Activated naive CD4-positive, alpha-beta T cell treated with anti-CD3 and anti-CD28 coated beads for 36 hours (primary cell): ENCODE measurements around the gene SLU7. TPM values are rescaled to one million over a fixed set of nuclear protein-coding genes. Genes with fewer than 3 reads are reported as not detected.
A peak's percentile ranks its signal among the peaks of the same experiment; 100 is the strongest.
"Not testable (repeated sequence)": the region's sequence is repeated elsewhere in the genome, so short reads cannot be mapped to it uniquely, and the experiment has no call there.

Source experiments
- CTCF ChIA-PET: fragments of 350-600 bp; sonication (Branson Sonifier 250); formaldehyde crosslinking; loops from one replicate; lab custom pipeline; 2021; ENCODE audit warnings: antibody characterized with exemption; lab: Charles Lee
- DNase-seq: peaks from one replicate; pipeline ENCODE4 v3.0.0-alpha.2; 2020
- H3K27ac Mint-ChIP-seq: one replicate; pipeline ENCODE4 v1.8.0; 2021; ENCODE audit warnings: mild to moderate bottlenecking, mixed read lengths
- H3K27me3 Mint-ChIP-seq: one replicate; pipeline ENCODE4 v1.8.0; 2021; ENCODE audit warnings: low read depth, mixed read lengths
- H3K36me3 Mint-ChIP-seq: one replicate; pipeline ENCODE4 v1.8.0; 2021; ENCODE audit warnings: low read depth, mixed read lengths
- H3K4me1 Mint-ChIP-seq: one replicate; pipeline ENCODE4 v1.8.0; 2021; ENCODE audit warnings: low read depth, mixed read lengths
- H3K4me3 Mint-ChIP-seq: one replicate; pipeline ENCODE4 v1.8.0; 2021; ENCODE audit warnings: mild to moderate bottlenecking, moderate library complexity, mixed read lengths
- H3K9me3 Mint-ChIP-seq: one replicate; pipeline ENCODE4 v1.8.0; 2021; ENCODE audit warnings: mixed read lengths
- intact Hi-C: fragments of 100-400 bp; cut with micrococcal nuclease; formaldehyde crosslinking; loops from one replicate; pipeline ENCODE4 v1.15.1; 2023
- total RNA-seq, 2 experiments: library from RNA; stranded (reverse); gene quantifications; one replicate each; pipeline ENCODE4 v1.2.3, GENCODE V29; 2021

SLU7 gene
- total RNA-seq, 2 experiments from 2014 or later, result 33.2 to 34.3 TPM

- Mint-ChIP-seq H3K27me3 (no peaks in the 10 kb centered on the region), H3K4me1 (peaks cover 2% of the 10 kb centered on the region), H3K4me3 (no peak overlapping the region), H3K27ac (no peak overlapping the region), H3K36me3 (no peaks in the 10 kb centered on the region), H3K9me3 (no peaks in the 10 kb centered on the region)
- intact Hi-C loops, result no loop called here
- CTCF ChIA-PET, result interaction anchor here (0.6 to 3.1 kb wide), 2 partner anchors 10 to 27 kb away, joined by 6 to 17 read pairs; no protein-coding TSS in a partner anchor
- DNase-seq, result no peak
Measured at GRCh38 chr5:160448886-160449285, 30.0 kb upstream of the SLU7 start.

- DNase-seq, result no peak
- CTCF ChIA-PET, result no interaction called here
- H3K36me3 Mint-ChIP-seq, result no peaks in the 10 kb centered on the region
- peaks cover 7% of the 10 kb centered on the region for H3K4me1 Mint-ChIP-seq
- H3K27ac Mint-ChIP-seq, result no peak overlapping the region
- no peaks in the 10 kb centered on the region for H3K9me3 Mint-ChIP-seq
- H3K27me3 Mint-ChIP-seq, result no peaks in the 10 kb centered on the region
- H3K4me3 Mint-ChIP-seq, result no peak overlapping the region
- intact Hi-C loops, result no loop called here
Measured at GRCh38 chr5:160445751-160446150, 26.9 kb upstream of the SLU7 start.

- H3K36me3 Mint-ChIP-seq, result no peaks in the 10 kb centered on the region
- CTCF ChIA-PET, result interaction anchor here (0.6 kb wide), 1 partner anchor 311 kb away, joined by 4 read pairs; no protein-coding TSS in a partner anchor
- no peaks in the 10 kb centered on the region for H3K27me3 Mint-ChIP-seq
- peaks cover 8% of the 10 kb centered on the region for H3K4me1 Mint-ChIP-seq
- no peaks in the 10 kb centered on the region for H3K9me3 Mint-ChIP-seq
- H3K4me3 Mint-ChIP-seq, result no peak overlapping the region
- intact Hi-C loops, result no loop called here
- H3K27ac Mint-ChIP-seq, result no peak overlapping the region
- DNase-seq, result no peak
Measured at GRCh38 chr5:160445132-160445531, 26.3 kb upstream of the SLU7 start.

GRCh38 chr5:160444407-160444806, 25.5 kb upstream of the SLU7 start:
- no peak overlapping the region for H3K27ac Mint-ChIP-seq
- no peaks in the 10 kb centered on the region for H3K27me3 Mint-ChIP-seq
- no peaks in the 10 kb centered on the region for H3K36me3 Mint-ChIP-seq
- no peak overlapping the region for H3K4me3 Mint-ChIP-seq
- H3K9me3 Mint-ChIP-seq, result no peaks in the 10 kb centered on the region
- intact Hi-C loops, result no loop called here
- DNase-seq, result no peak
- CTCF ChIA-PET, result interaction anchor here (0.9 kb wide), 1 partner anchor 24 kb away, joined by 4 read pairs; no protein-coding TSS in a partner anchor
- peaks cover 10% of the 10 kb centered on the region for H3K4me1 Mint-ChIP-seq

GRCh38 chr5:160442824-160443431, 24.0 kb upstream of the SLU7 start:
- Mint-ChIP-seq H3K9me3 (no peaks in the 10 kb centered on the region), H3K27ac (no peak overlapping the region), H3K4me1 (peaks cover 14% of the 10 kb centered on the region), H3K4me3 (no peak overlapping the region), H3K36me3 (no peaks in the 10 kb centered on the region), H3K27me3 (no peaks in the 10 kb centered on the region)
- DNase-seq, result no peak
- intact Hi-C loops, result no loop called here
- CTCF ChIA-PET, result no interaction called here

GRCh38 chr5:160441311-160441781, 22.5 kb upstream of the SLU7 start:
- no peak overlapping the region for H3K27ac Mint-ChIP-seq
- DNase-seq, result no peak
- CTCF ChIA-PET, result interaction anchor here (0.9 to 5.3 kb wide), 6 partner anchors 16 to 96 kb away, joined by 3 to 125 read pairs (median 10); partner anchors contain the start of gene PTTG1
- H3K27me3 Mint-ChIP-seq, result no peaks in the 10 kb centered on the region
- peaks cover 19% of the 10 kb centered on the region for H3K4me1 Mint-ChIP-seq
- no peaks in the 10 kb centered on the region for H3K36me3 Mint-ChIP-seq
- H3K4me3 Mint-ChIP-seq, result no peak overlapping the region
- intact Hi-C loops, result no loop called here
- no peaks in the 10 kb centered on the region for H3K9me3 Mint-ChIP-seq

- peak overlapping the region; percentile 94 for H3K27ac Mint-ChIP-seq
- DNase-seq, result peak; percentile 94
- H3K4me3 Mint-ChIP-seq, result peak overlapping the region; percentile 84
- CTCF ChIA-PET, result interaction anchor here (0.6 to 5.3 kb wide), 30 partner anchors 9 to 514 kb away, joined by 3 to 125 read pairs (median 6); partner anchors contain the start of genes PTTG1 and SLU7
- intact Hi-C loops, result loop anchor here (1.0 to 10.0 kb wide), 8 partner anchors 20 to 1098 kb away; partner anchors contain the start of gene SLU7
- H3K4me1 Mint-ChIP-seq, result peaks cover 17% of the 10 kb centered on the region
- no peaks in the 10 kb centered on the region for H3K36me3 Mint-ChIP-seq
- H3K27me3 Mint-ChIP-seq, result peaks cover 2% of the 10 kb centered on the region
- H3K9me3 Mint-ChIP-seq, result no peaks in the 10 kb centered on the region
Measured at GRCh38 chr5:160439205-160439600, 20.3 kb upstream of the SLU7 start.

- CTCF ChIA-PET, result interaction anchor here (0.6 to 5.3 kb wide), 39 partner anchors 10 to 569 kb away, joined by 3 to 125 read pairs (median 4); partner anchors contain the start of genes PTTG1 and SLU7
- Mint-ChIP-seq H3K27me3 (peaks cover 2% of the 10 kb centered on the region), H3K4me1 (peaks cover 17% of the 10 kb centered on the region), H3K9me3 (no peaks in the 10 kb centered on the region), H3K36me3 (no peaks in the 10 kb centered on the region), H3K27ac (peak overlapping the region; percentile 94), H3K4me3 (peak overlapping the region; percentile 84)
- intact Hi-C loops, result loop anchor here (1.0 to 10.0 kb wide), 10 partner anchors 19 to 1099 kb away; partner anchors contain the start of gene SLU7
- peak; percentile 78 for DNase-seq
Measured at GRCh38 chr5:160438316-160439204, 19.7 kb upstream of the SLU7 start.

GRCh38 chr5:160437271-160437670, 18.4 kb upstream of the SLU7 start:
- Mint-ChIP-seq H3K9me3 (no peaks in the 10 kb centered on the region), H3K4me3 (no peak overlapping the region), H3K36me3 (no peaks in the 10 kb centered on the region), H3K4me1 (peaks cover 17% of the 10 kb centered on the region), H3K27ac (no peak overlapping the region), H3K27me3 (peaks cover 2% of the 10 kb centered on the region)
- CTCF ChIA-PET, result interaction anchor here (1.1 to 5.3 kb wide), 10 partner anchors 8 to 214 kb away, joined by 3 to 125 read pairs (median 21); partner anchors contain the start of genes PTTG1 and SLU7
- intact Hi-C loops, result loop anchor here (5.0 to 10.0 kb wide), 5 partner anchors 220 to 1100 kb away; no protein-coding TSS in a partner anchor
- no peak for DNase-seq

- H3K27ac Mint-ChIP-seq, CTCF ChIA-PET: not testable (repeated sequence)
- peak; percentile 26 for DNase-seq
Measured at GRCh38 chr5:160436661-160437060, 17.8 kb upstream of the SLU7 start.

GRCh38 chr5:160436017-160436416, 17.1 kb upstream of the SLU7 start:
- Mint-ChIP-seq H3K27me3 (peaks cover 2% of the 10 kb centered on the region), H3K27ac (no peak overlapping the region), H3K9me3 (no peaks in the 10 kb centered on the region), H3K4me3 (no peak overlapping the region), H3K36me3 (no peaks in the 10 kb centered on the region), H3K4me1 (peaks cover 12% of the 10 kb centered on the region)
- DNase-seq, result no peak
- CTCF ChIA-PET, result interaction anchor here (1.0 kb wide), 1 partner anchor 11 kb away, joined by 4 read pairs; no protein-coding TSS in a partner anchor
- intact Hi-C loops, result loop anchor here (5.0 to 10.0 kb wide), 5 partner anchors 221 to 1101 kb away; no protein-coding TSS in a partner anchor

More at GRCh38 chr5:160436661-160437060, 17.8 kb upstream of the SLU7 start:
- H3K4me1 Mint-ChIP-seq, result peaks cover 15% of the 10 kb centered on the region
- intact Hi-C loops, result loop anchor here (5.0 to 10.0 kb wide), 5 partner anchors 221 to 1101 kb away; no protein-coding TSS in a partner anchor
- not testable (repeated sequence) for H3K4me3 Mint-ChIP-seq, H3K9me3 Mint-ChIP-seq, H3K36me3 Mint-ChIP-seq, H3K27me3 Mint-ChIP-seq
